Measurements from ENCODE around the gene RBL2. TPM values are rescaled to one million over a fixed set of nuclear protein-coding genes. Genes with fewer than 3 reads are reported as not detected.

The RBL2 gene
- total RNA-seq, 1 donor from 2014 or later: 43.4 TPM

DNA sequence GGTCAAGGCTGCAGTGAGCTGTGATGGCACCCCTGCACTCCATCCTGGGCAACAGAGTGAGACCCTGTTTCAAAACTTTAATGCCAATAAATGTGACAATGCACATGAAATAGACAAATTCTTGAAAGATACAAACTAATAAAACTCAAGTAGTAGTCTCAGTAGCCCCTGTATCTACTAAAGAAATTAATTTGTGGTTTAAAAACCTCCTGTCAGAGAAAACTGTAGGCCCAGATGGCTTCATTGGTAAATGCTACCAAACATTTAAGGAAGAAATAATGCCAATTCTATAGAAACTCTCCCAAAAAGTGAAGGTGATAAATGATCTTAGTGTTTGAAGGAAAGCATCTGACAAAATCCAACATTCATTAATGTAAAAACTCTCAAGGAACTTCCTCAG lies 52.0 kb downstream of the RBL2 start:
- Mint-ChIP-seq H3K36me3 (ENCODE audit: unreplicated experiment) (peaks cover 60% of the 10 kb centered on the region), H3K27me3 (ENCODE audit: unreplicated experiment) (no peaks in the 10 kb centered on the region), H3K4me3 (ENCODE audit: unreplicated experiment) (no peak overlapping the region), H3K4me1 (ENCODE audit: unreplicated experiment) (no peaks in the 10 kb centered on the region), H3K9me3 (ENCODE audit: unreplicated experiment) (no peaks in the 10 kb centered on the region), H3K27ac (ENCODE audit: unreplicated experiment) (no peak overlapping the region)
- DNase-seq (ENCODE audit: extremely low spot score, unreplicated experiment): no peak
- TF ChIP-seq CTCF (IDR thresholded peaks at IDR 0.05): no peak

- no peak overlapping the region for H3K4me3 Mint-ChIP-seq (ENCODE audit: unreplicated experiment)
- no peak for DNase-seq (ENCODE audit: extremely low spot score, unreplicated experiment)
- no peaks in the 10 kb centered on the region for H3K9me3 Mint-ChIP-seq (ENCODE audit: unreplicated experiment)
- no peaks in the 10 kb centered on the region for H3K4me1 Mint-ChIP-seq (ENCODE audit: unreplicated experiment)
- TF ChIP-seq CTCF (IDR thresholded peaks at IDR 0.05): no peak
- H3K27ac Mint-ChIP-seq (ENCODE audit: unreplicated experiment): no peak overlapping the region
- no peaks in the 10 kb centered on the region for H3K27me3 Mint-ChIP-seq (ENCODE audit: unreplicated experiment)
- H3K36me3 Mint-ChIP-seq (ENCODE audit: unreplicated experiment): peaks cover 53% of the 10 kb centered on the region
These were observed 55.5 kb downstream of the RBL2 start for GRCh38 chr16:53489755-53490154.

GRCh38 chr16:53492503-53492902 lies 58.2 kb downstream of the RBL2 start:
- no peaks in the 10 kb centered on the region for H3K27me3 Mint-ChIP-seq (ENCODE audit: unreplicated experiment)
- no peak for TF ChIP-seq CTCF (IDR thresholded peaks at IDR 0.05)
- H3K9me3 Mint-ChIP-seq (ENCODE audit: unreplicated experiment): no peaks in the 10 kb centered on the region
- H3K4me3 Mint-ChIP-seq (ENCODE audit: unreplicated experiment): no peak overlapping the region
- H3K36me3 Mint-ChIP-seq (ENCODE audit: unreplicated experiment): peaks cover 49% of the 10 kb centered on the region
- H3K4me1 Mint-ChIP-seq (ENCODE audit: unreplicated experiment): no peaks in the 10 kb centered on the region
- DNase-seq (ENCODE audit: extremely low spot score, unreplicated experiment): no peak
- no peak overlapping the region for H3K27ac Mint-ChIP-seq (ENCODE audit: unreplicated experiment)

DNA sequence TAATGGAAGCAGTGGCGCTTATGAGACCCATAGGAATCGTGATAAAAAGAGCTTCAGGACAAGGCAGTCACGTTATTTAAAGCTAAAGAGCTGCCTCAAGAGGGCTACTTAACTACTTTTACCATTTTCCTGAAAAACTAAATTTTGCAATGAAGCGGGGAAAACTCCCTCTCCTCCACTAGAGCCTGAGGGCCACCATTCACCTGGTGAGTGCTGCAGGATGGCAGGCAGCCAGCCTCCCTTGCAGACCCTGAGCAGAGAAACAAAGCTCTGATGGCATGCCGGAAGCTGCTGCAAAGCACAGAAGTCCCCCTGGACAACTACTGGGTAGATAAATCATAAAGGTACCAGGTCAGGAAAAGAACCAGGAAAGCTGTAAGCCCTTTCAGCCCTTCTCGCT lies 60.4 kb downstream of the RBL2 start:
- no peak overlapping the region for H3K4me3 Mint-ChIP-seq (ENCODE audit: unreplicated experiment)
- H3K36me3 Mint-ChIP-seq (ENCODE audit: unreplicated experiment): peaks cover 55% of the 10 kb centered on the region
- no peak overlapping the region for H3K27ac Mint-ChIP-seq (ENCODE audit: unreplicated experiment)
- H3K4me1 Mint-ChIP-seq (ENCODE audit: unreplicated experiment): no peaks in the 10 kb centered on the region
- H3K27me3 Mint-ChIP-seq (ENCODE audit: unreplicated experiment): no peaks in the 10 kb centered on the region
- no peak for DNase-seq (ENCODE audit: extremely low spot score, unreplicated experiment)
- TF ChIP-seq CTCF (IDR thresholded peaks at IDR 0.05): no peak
- no peaks in the 10 kb centered on the region for H3K9me3 Mint-ChIP-seq (ENCODE audit: unreplicated experiment)

GRCh38 chr16:53495325-53495724 lies 61.1 kb downstream of the RBL2 start:
- Mint-ChIP-seq H3K9me3 (ENCODE audit: unreplicated experiment) (no peaks in the 10 kb centered on the region), H3K4me1 (ENCODE audit: unreplicated experiment) (no peaks in the 10 kb centered on the region), H3K27ac (ENCODE audit: unreplicated experiment) (no peak overlapping the region), H3K27me3 (ENCODE audit: unreplicated experiment) (no peaks in the 10 kb centered on the region), H3K4me3 (ENCODE audit: unreplicated experiment) (no peak overlapping the region), H3K36me3 (ENCODE audit: unreplicated experiment) (peaks cover 57% of the 10 kb centered on the region)
- DNase-seq (ENCODE audit: extremely low spot score, unreplicated experiment): no peak
- no peak for TF ChIP-seq CTCF (IDR thresholded peaks at IDR 0.05)
